Osteoblast (primary cell): ENCODE results near the gene DIPK1B. TPM values are rescaled to one million over a fixed set of nuclear protein-coding genes. Genes with fewer than 3 reads are reported as not detected.

Experiments used
- DNase-seq: peaks from one replicate; pipeline ENCODE4 v3.0.0; 2011; ENCODE audit warnings: low spot score, mixed read lengths; ENCODE audit not compliant: insufficient read length; ENCODE audit errors: missing footprints
- H2AFZ ChIP-seq: 2 replicates; pipeline ENCODE4 v1.6.0; 2011; ENCODE audit warnings: mild to moderate bottlenecking, low read length
- H3K27ac ChIP-seq: 2 replicates; pipeline ENCODE4 v1.5.1; 2011; ENCODE audit warnings: mild to moderate bottlenecking, low read depth, low read length, moderate library complexity
- H3K27me3 ChIP-seq: 2 replicates; pipeline ENCODE4 v1.6.0; 2012; ENCODE audit warnings: mild to moderate bottlenecking, control low read depth, inconsistent platforms, low read length, moderate library complexity; ENCODE audit not compliant: insufficient read depth
- H3K36me3 ChIP-seq: 2 replicates; pipeline ENCODE4 v1.5.1; 2011; ENCODE audit warnings: mild to moderate bottlenecking, low read length, control low read depth, moderate library complexity; ENCODE audit not compliant: insufficient read depth
- H3K4me1 ChIP-seq: 2 replicates; pipeline ENCODE4 v1.5.1; 2011; ENCODE audit warnings: mild to moderate bottlenecking, low read length, control low read depth, moderate library complexity; ENCODE audit not compliant: insufficient read depth
- H3K4me2 ChIP-seq: 2 replicates; pipeline ENCODE4 v1.6.0; 2011; ENCODE audit warnings: mild to moderate bottlenecking, low read length; ENCODE audit not compliant: insufficient read depth
- H3K4me3 ChIP-seq: fragments of 200-600 bp; sonication (generic); 3 replicates; pipeline ENCODE4 v1.5.1; 2012; ENCODE audit warnings: mild to moderate bottlenecking, low read length, inconsistent platforms; ENCODE audit not compliant: insufficient read depth
- H3K79me2 ChIP-seq: 2 replicates; pipeline ENCODE4 v1.6.0; 2012; ENCODE audit warnings: mild to moderate bottlenecking, low read length, control low read depth, inconsistent platforms; ENCODE audit not compliant: insufficient read depth
- H3K9me3 ChIP-seq: 2 replicates; pipeline ENCODE4 v1.5.1; 2011; ENCODE audit warnings: low read depth, low read length, control low read depth
- H4K20me1 ChIP-seq: 2 replicates; pipeline ENCODE4 v1.6.0; 2012; ENCODE audit warnings: mild to moderate bottlenecking, low read length, control low read depth; ENCODE audit not compliant: insufficient read depth
- small RNA-seq: library from RNA; depleted of rRNA; stranded (forward); fragments of <200 nt; gene quantifications from one replicate; pipeline ENCODE3, GENCODE V24; 2012
- total RNA-seq: library from RNA; depleted of rRNA; stranded (reverse); fragments of >200 nt; gene quantifications from 2 replicates; pipeline ENCODE4 v1.2.3, GENCODE V29; 2012
- TF ChIP-seq, protein P1 (sequence below): IDR thresholded peaks from 2 replicates; pipeline ENCODE4 v1.5.1; 2011; ENCODE audit warnings: mild to moderate bottlenecking, low read depth, low read length, moderate library complexity; ENCODE audit errors: extremely low read depth

Gene DIPK1B
- total RNA-seq, 1 donor = not detected

DNA sequence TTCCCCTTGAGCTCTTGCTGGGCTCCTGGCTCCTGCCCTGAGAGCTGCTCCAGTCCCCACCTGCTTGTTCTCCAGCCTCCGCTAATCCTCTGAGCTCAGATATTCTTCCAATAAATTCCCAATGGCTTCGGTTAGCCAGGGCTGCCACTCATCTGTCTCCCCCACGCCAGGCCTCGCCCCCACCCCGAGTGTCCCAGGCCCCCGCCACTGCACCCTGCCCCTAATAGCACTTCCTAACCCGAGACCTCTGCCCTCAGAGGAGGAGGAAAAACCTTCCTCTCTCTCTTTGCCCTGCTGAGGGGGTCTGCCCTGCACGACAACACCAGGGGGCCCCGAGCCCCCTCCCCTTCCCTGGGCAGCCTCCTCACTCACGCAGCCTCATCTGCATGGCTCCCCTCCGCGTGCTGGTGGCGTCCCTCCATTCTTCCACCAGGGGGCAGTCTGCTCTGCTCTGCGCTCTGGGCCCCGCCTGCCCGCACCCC is 57.4 kb downstream of the DIPK1B start:
- TF ChIP-seq, protein P1, sequence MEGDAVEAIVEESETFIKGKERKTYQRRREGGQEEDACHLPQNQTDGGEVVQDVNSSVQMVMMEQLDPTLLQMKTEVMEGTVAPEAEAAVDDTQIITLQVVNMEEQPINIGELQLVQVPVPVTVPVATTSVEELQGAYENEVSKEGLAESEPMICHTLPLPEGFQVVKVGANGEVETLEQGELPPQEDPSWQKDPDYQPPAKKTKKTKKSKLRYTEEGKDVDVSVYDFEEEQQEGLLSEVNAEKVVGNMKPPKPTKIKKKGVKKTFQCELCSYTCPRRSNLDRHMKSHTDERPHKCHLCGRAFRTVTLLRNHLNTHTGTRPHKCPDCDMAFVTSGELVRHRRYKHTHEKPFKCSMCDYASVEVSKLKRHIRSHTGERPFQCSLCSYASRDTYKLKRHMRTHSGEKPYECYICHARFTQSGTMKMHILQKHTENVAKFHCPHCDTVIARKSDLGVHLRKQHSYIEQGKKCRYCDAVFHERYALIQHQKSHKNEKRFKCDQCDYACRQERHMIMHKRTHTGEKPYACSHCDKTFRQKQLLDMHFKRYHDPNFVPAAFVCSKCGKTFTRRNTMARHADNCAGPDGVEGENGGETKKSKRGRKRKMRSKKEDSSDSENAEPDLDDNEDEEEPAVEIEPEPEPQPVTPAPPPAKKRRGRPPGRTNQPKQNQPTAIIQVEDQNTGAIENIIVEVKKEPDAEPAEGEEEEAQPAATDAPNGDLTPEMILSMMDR = peak; percentile 38
- DNase-seq = peak; percentile 94
- peaks cover 3% of the 10 kb centered on the region for H3K9me3 ChIP-seq
- peaks cover 4% of the 10 kb centered on the region for H3K27me3 ChIP-seq
- no peak overlapping the region for H3K4me2 ChIP-seq
- no peak overlapping the region for H2AFZ ChIP-seq
- no peaks in the 10 kb centered on the region for H4K20me1 ChIP-seq
- no peaks in the 10 kb centered on the region for H3K4me1 ChIP-seq
- no peaks in the 10 kb centered on the region for H3K36me3 ChIP-seq
- H3K79me2 ChIP-seq = no peaks in the 10 kb centered on the region
- H3K4me3 ChIP-seq = no peak overlapping the region
- no peak overlapping the region for H3K27ac ChIP-seq

DNA sequence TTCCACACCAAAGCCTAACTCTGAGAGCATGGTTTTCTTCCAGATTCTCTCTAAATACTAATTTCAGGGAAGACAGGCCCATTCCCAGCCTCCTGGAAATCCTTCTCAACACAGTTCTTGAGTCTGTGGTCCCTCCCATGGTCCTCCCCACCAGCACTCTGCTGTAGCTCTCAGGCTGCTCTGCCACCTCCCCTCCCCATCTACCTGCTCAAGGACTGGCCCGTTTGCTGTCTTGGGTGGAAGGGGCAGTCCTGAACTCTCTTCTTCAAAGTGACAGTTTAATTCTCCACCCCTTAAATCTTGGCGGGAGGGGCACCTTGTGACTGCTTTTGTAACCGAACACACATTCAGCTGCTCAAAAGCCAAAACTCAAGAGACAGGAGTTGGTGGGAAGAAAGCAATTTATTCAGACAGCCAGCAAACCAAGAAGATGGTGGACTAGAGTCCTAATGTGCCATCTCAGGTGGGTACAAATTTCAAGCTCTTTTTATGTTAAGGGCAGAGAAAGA is 59.6 kb downstream of the DIPK1B start:
- TF ChIP-seq, protein P1 = no peak
- no peak overlapping the region for H3K4me3 ChIP-seq
- no peaks in the 10 kb centered on the region for H4K20me1 ChIP-seq
- H3K9me3 ChIP-seq = peaks cover 3% of the 10 kb centered on the region
- no peaks in the 10 kb centered on the region for H3K79me2 ChIP-seq
- no peak overlapping the region for H3K4me2 ChIP-seq
- no peaks in the 10 kb centered on the region for H3K4me1 ChIP-seq
- no peak overlapping the region for H2AFZ ChIP-seq
- no peaks in the 10 kb centered on the region for H3K36me3 ChIP-seq
- H3K27ac ChIP-seq = no peak overlapping the region
- DNase-seq = peak; percentile 76
- H3K27me3 ChIP-seq = peaks cover 4% of the 10 kb centered on the region

DNA sequence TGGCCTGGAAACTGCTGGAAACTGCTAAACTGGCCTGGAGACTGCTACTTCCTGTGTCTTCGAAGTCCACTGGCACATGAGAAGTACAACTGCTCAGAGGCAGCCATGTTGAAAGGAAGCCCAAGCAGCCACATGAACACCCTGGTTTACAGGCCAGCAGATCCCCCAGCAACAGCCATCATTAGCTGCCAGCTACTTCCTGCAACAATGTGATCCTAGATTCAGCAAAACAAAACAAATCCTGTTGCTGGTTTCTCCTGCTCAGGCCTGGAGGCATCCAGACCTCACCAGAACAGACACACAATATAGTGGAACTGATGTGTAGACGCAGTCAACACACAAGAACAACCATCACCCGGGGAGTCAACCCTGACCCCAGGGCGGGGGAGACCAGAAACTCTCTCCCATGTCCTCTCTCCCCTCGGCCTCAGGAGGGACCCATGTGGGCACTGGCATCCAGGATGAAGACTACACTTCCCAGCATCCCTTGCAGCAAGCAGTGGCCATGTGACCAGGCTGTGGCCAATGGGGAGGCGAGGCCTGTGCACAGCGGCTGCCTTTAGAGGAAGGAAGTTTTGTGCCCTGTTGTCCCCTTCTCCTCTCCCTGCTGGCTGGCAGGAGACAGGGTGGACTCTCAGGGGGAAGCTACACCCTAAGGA is 61.1 kb downstream of the DIPK1B start:
- Histone ChIP-seq H3K4me3 (no peak overlapping the region), H4K20me1 (no peaks in the 10 kb centered on the region), H3K27me3 (peaks cover 14% of the 10 kb centered on the region), H3K4me1 (no peaks in the 10 kb centered on the region), H3K27ac (no peak overlapping the region), H3K36me3 (no peaks in the 10 kb centered on the region), H2AFZ (no peak overlapping the region), H3K9me3 (peaks cover 3% of the 10 kb centered on the region), H3K4me2 (no peak overlapping the region), H3K79me2 (no peaks in the 10 kb centered on the region)
- peak; percentile 87 for DNase-seq
- TF ChIP-seq, protein P1 = no peak

Small RNAs within 50 kb of the gene (small RNA-seq; reads per million reads assigned to genes)
- gene MIR126 (280 reads per million, percentile 98 among the genes with 10 or more reads in this experiment), gene MIR6722 (not detected)

Other genes with a start within 250 kb of the DIPK1B start
- 36.8 and 38.4 TPM in 2 replicates for gene SEC16A, start 229.5 kb upstream of the DIPK1B start, total RNA-seq
- 10.5 and 14.4 TPM in 2 replicates for gene NOTCH1, start 166.5 kb upstream of the DIPK1B start, total RNA-seq
- gene EGFL7, start 49.7 kb upstream of the DIPK1B start, total RNA-seq = 3.3 and 6.2 TPM in 2 replicates
- 26.5 and 30.0 TPM in 2 replicates for gene AGPAT2, start 25.1 kb upstream of the DIPK1B start, total RNA-seq
- gene LCN10, start 30.4 kb downstream of the DIPK1B start, total RNA-seq = not detected in 2 replicates
- not detected in 2 replicates for gene LCN6, start 36.0 kb downstream of the DIPK1B start, total RNA-seq
- not detected in 2 replicates for gene LCN8, start 45.7 kb downstream of the DIPK1B start, total RNA-seq
- not detected in 2 replicates for gene LCN15, start 51.9 kb downstream of the DIPK1B start, total RNA-seq
- gene TMEM141, start 78.8 kb downstream of the DIPK1B start, total RNA-seq = 31.8 and 39.8 TPM in 2 replicates
- gene CCDC183, start 83.8 kb downstream of the DIPK1B start, total RNA-seq = under 0.01 TPM in 1 of 2 replicates, not detected in the other
- 64.2 and 64.8 TPM in 2 replicates for gene RABL6, start 95.4 kb downstream of the DIPK1B start, total RNA-seq
- gene AJM1, start 129.9 kb downstream of the DIPK1B start, total RNA-seq = 0.88 and 1.1 TPM in 2 replicates
- gene PHPT1, start 136.8 kb downstream of the DIPK1B start, total RNA-seq = 54.2 and 59.0 TPM in 2 replicates
- gene MAMDC4, start 139.8 kb downstream of the DIPK1B start, total RNA-seq = 0.88 and 1.4 TPM in 2 replicates
- 126 and 173 TPM in 2 replicates for gene EDF1, start 153.7 kb downstream of the DIPK1B start, total RNA-seq
- 6.2 and 6.8 TPM in 2 replicates for gene TRAF2, start 173.9 kb downstream of the DIPK1B start, total RNA-seq
- 143 and 157 TPM in 2 replicates for gene FBXW5, start 232.2 kb downstream of the DIPK1B start, total RNA-seq
- 1.2 TPM in 1 of 2 replicates, not detected in the other for gene C8G, start 232.7 kb downstream of the DIPK1B start, total RNA-seq
- not detected in 2 replicates for gene LCN12, start 239.7 kb downstream of the DIPK1B start, total RNA-seq